HUES48 (cell line): ENCODE results near the gene NTM.

Source experiments
- H3K27ac ChIP-seq: one replicate; pipeline ENCODE4 v1.7.0; 2013; ENCODE audit warnings: low read depth, low read length, inconsistent platforms
- H3K27me3 ChIP-seq: 2 replicates; pipeline ENCODE4 v1.6.1; 2013; ENCODE audit warnings: mild to moderate bottlenecking, low read length; ENCODE audit not compliant: control insufficient read depth, insufficient read depth
- H3K36me3 ChIP-seq: 2 replicates; pipeline ENCODE4 v1.6.1; 2013; ENCODE audit warnings: low read length; ENCODE audit not compliant: control insufficient read depth, insufficient read depth
- H3K4me1 ChIP-seq: 2 replicates; pipeline ENCODE4 v1.6.1; 2013; ENCODE audit warnings: mild to moderate bottlenecking, low read length; ENCODE audit not compliant: control insufficient read depth, insufficient read depth
- H3K4me3 ChIP-seq: 2 replicates; pipeline ENCODE4 v1.5.1; 2013; ENCODE audit warnings: mild to moderate bottlenecking, low read depth, low read length
- H3K9ac ChIP-seq: 2 replicates; pipeline ENCODE4 v1.6.1; 2013; ENCODE audit warnings: mild to moderate bottlenecking, low read depth, low read length, moderate library complexity
- H3K9me3 ChIP-seq: 2 replicates; pipeline ENCODE4 v1.6.1; 2013; ENCODE audit warnings: low read length; ENCODE audit not compliant: control insufficient read depth, insufficient read depth

NTM gene

GRCh38 chr11:131684111-131685060, 314.0 kb downstream of the NTM start:
- Histone ChIP-seq H3K4me3 (no peak overlapping the region), H3K4me1 (peaks cover 4% of the 10 kb centered on the region), H3K27me3 (peaks cover 8% of the 10 kb centered on the region), H3K9ac (no peak overlapping the region), H3K9me3 (no peaks in the 10 kb centered on the region), H3K27ac (no peak overlapping the region), H3K36me3 (no peaks in the 10 kb centered on the region)

DNA sequence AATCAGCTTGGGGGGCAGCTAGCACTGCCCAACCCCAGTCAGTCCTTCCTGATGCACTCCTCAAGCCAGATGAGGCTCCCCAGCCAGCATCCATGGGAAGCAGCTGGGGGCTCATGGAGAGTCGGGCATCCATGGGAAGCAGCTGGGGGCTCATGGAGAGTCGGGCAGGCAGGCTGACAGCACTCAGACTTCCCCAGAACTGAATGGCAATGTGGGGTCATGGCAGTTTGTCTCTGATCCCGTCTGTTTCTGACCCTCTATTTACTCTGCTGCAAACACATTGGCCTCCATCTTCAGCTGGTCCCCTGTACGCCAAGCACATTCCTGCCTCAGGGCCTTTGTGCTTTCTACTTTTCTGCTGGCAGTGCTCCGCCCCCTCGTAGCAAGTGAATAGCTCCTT, 314.8 kb downstream of the NTM start:
- Histone ChIP-seq H3K36me3 (no peaks in the 10 kb centered on the region), H3K4me3 (no peak overlapping the region), H3K9me3 (no peaks in the 10 kb centered on the region), H3K9ac (no peak overlapping the region), H3K27ac (no peak overlapping the region), H3K27me3 (peaks cover 8% of the 10 kb centered on the region), H3K4me1 (peaks cover 4% of the 10 kb centered on the region)

GRCh38 chr11:131685906-131686305, 315.5 kb downstream of the NTM start:
- no peaks in the 10 kb centered on the region for H3K9me3 ChIP-seq
- H3K9ac ChIP-seq = no peak overlapping the region
- no peaks in the 10 kb centered on the region for H3K36me3 ChIP-seq
- no peak overlapping the region for H3K4me3 ChIP-seq
- no peak overlapping the region for H3K27ac ChIP-seq
- H3K4me1 ChIP-seq = peaks cover 4% of the 10 kb centered on the region
- H3K27me3 ChIP-seq = peaks cover 8% of the 10 kb centered on the region

- H3K4me3 ChIP-seq = no peak overlapping the region
- H3K27me3 ChIP-seq = peaks cover 10% of the 10 kb centered on the region
- peaks cover 4% of the 10 kb centered on the region for H3K4me1 ChIP-seq
- H3K9ac ChIP-seq = no peak overlapping the region
- no peaks in the 10 kb centered on the region for H3K36me3 ChIP-seq
- H3K9me3 ChIP-seq = no peaks in the 10 kb centered on the region
- no peak overlapping the region for H3K27ac ChIP-seq
These were observed 316.4 kb downstream of the NTM start for GRCh38 chr11:131686836-131687235.

- Histone ChIP-seq H3K9ac (no peak overlapping the region), H3K4me3 (no peak overlapping the region), H3K27ac (no peak overlapping the region), H3K4me1 (peaks cover 4% of the 10 kb centered on the region), H3K36me3 (no peaks in the 10 kb centered on the region), H3K27me3 (peaks cover 17% of the 10 kb centered on the region), H3K9me3 (no peaks in the 10 kb centered on the region)
These were observed 317.1 kb downstream of the NTM start for GRCh38 chr11:131687291-131688047.

- Histone ChIP-seq H3K4me1 (peaks cover 4% of the 10 kb centered on the region), H3K9me3 (no peaks in the 10 kb centered on the region), H3K36me3 (no peaks in the 10 kb centered on the region), H3K9ac (no peak overlapping the region), H3K27ac (no peak overlapping the region), H3K4me3 (0 out of 2 replicates have a peak overlapping the region, but pooled peaks have one; percentile 27), H3K27me3 (peaks cover 24% of the 10 kb centered on the region)
These were observed 317.8 kb downstream of the NTM start for GRCh38 chr11:131688048-131688693.

DNA sequence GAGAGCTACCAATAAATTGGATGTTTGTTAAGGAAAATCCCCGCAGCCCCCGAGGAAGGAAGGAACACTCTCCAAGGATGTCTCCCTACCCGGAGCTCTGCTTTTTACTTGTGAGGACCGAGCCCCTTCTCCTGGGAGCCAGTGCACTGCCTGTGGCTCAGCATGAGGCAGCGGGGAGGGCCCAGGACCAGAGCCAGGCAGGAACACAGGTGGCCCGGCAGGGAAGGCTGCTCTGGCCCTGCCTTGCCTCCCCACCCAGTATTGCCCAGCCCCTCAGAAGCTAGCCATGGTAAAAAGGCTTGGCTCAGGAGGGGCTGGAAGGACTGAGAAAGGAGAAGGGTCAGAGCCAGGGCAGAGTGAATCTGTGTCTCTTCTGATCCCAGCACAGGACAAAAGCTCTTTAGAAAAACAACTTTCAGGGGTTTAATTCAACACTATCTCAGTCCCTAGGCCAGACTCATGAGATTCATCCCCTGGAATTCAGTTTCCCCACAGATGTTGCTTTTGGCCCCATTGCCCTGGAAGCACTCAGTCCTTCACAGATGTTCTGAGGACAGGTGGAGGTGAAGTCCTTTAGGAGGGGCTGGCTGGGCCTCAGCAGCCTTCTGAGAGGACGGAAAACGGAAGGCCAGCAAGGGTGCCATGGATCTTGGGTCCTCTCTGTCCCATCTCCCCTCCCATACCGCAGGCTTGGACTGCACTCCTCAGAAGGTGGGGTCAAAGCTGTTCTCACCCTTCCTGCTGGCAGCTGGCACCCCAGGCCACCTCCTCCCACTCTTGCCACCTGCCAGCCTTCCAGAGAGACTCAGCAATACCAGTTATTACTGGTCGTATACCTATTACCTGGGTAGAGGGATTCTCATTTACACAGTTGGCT, 318.9 kb downstream of the NTM start:
- Histone ChIP-seq H3K27me3 (peaks cover 35% of the 10 kb centered on the region), H3K9ac (no peak overlapping the region), H3K4me3 (no peak overlapping the region), H3K9me3 (no peaks in the 10 kb centered on the region), H3K36me3 (no peaks in the 10 kb centered on the region), H3K27ac (no peak overlapping the region), H3K4me1 (peaks cover 4% of the 10 kb centered on the region)

GRCh38 chr11:131690362-131690761, 319.9 kb downstream of the NTM start:
- Histone ChIP-seq H3K4me1 (peaks cover 12% of the 10 kb centered on the region), H3K27ac (no peak overlapping the region), H3K9me3 (no peaks in the 10 kb centered on the region), H3K4me3 (no peak overlapping the region), H3K27me3 (peaks cover 43% of the 10 kb centered on the region), H3K9ac (no peak overlapping the region), H3K36me3 (no peaks in the 10 kb centered on the region)

DNA sequence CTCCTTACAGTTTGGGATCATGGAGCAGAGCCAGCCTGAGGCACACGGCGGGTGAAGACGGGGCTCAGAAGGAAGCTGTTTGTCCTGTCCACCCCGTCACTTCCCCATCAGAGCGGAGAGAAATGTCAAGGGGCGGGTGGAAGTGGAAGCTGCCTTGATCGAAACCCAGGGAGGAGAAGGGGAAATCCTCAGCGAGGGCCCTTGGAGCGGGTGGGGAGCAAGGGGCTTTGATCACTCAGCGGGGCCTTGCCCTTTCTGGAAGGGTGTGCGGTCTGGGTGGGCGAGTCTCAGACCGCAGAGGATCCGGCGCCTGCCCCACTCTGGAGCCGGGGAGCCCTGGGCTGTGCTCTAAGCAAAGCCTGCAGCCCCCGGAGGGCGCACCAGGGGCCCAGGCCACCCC, 320.4 kb downstream of the NTM start:
- H3K36me3 ChIP-seq = no peaks in the 10 kb centered on the region
- peaks cover 47% of the 10 kb centered on the region for H3K27me3 ChIP-seq
- H3K4me3 ChIP-seq = no peak overlapping the region
- H3K4me1 ChIP-seq = peaks cover 12% of the 10 kb centered on the region
- H3K27ac ChIP-seq = no peak overlapping the region
- no peak overlapping the region for H3K9ac ChIP-seq
- no peaks in the 10 kb centered on the region for H3K9me3 ChIP-seq
